Mesothelial cell of epicardium (in vitro differentiated cells): ENCODE data around the gene AIPL1. TPM values are rescaled to one million over a fixed set of nuclear protein-coding genes. Genes with fewer than 3 reads are reported as not detected.

Experiments
- DNase-seq, 2 experiments: peaks; one replicate each; pipeline ENCODE4 v3.0.0; 2021; ENCODE audit warnings: low spot score in 2 of 2; ENCODE audit not compliant: unreplicated experiment in 2 of 2
- H3K27ac Mint-ChIP-seq: 2 replicates; pipeline ENCODE4 v1.8.0; 2021; ENCODE audit warnings: mixed read lengths
- H3K27me3 Mint-ChIP-seq: 2 replicates; pipeline ENCODE4 v1.8.0; 2021; ENCODE audit warnings: low read depth, mixed read lengths
- H3K36me3 Mint-ChIP-seq: 2 replicates; pipeline ENCODE4 v1.8.0; 2021; ENCODE audit warnings: mixed read lengths
- H3K4me1 Mint-ChIP-seq: 2 replicates; pipeline ENCODE4 v1.8.0; 2021; ENCODE audit warnings: mixed read lengths
- H3K4me3 Mint-ChIP-seq: 2 replicates; pipeline ENCODE4 v1.8.0; 2021; ENCODE audit warnings: mild to moderate bottlenecking, moderate library complexity, mixed read lengths
- H3K9me3 Mint-ChIP-seq: 2 replicates; pipeline ENCODE4 v1.8.0; 2021; ENCODE audit warnings: mixed read lengths
- total RNA-seq: library from RNA; stranded (reverse); gene quantifications from 3 replicates; pipeline ENCODE4 v1.2.1, GENCODE V29; 2021
- TF ChIP-seq, protein P1 (sequence below): fragments of 200-600 bp; sonication (generic); IDR thresholded peaks from one replicate; pipeline ENCODE4 v1.5.0; 2021; ENCODE audit warnings: antibody characterized with exemption; ENCODE audit not compliant: unreplicated experiment

Gene AIPL1
- total RNA-seq, 1 donor from 2014 or later: not detected

DNA sequence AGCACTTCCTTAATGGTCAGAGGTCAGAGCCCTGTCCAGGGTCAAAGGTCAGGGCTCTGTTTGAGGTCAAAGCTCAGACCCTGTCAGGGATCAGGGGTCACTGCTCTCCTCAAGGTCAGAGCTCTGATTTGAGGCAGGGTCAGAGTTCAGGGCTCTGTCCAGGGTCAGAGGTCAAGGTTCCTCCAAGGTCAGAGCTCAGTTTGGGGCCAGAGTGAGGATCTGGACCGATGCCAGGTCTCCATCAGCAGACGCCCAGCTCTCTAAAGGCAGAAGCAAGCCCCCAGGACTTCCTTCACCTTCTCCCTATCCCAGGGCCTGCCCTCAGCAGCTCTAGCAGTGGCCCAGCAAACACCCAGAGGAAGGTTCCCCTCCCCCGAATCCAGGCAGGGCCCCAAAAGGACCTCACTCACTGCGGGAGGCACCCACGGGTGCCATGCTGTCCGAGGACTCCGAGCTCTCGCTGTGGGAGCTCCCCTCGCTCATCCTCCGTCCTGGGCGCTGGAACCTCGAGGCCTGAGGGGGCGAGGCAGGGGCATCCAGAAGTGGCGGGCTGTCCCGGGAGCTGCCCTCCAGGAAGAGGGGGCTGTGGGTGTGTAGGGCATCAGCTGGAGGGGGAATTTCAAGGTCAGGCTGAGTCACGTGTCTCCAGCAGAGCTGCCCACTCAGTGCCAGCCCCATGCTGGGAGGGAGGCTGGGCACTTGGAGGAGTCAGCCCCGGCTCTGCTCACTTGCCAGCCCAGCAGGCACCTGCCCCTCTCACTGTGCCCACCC is 36.0 kb upstream of the AIPL1 start:
- DNase-seq: no peak
- peaks cover 4% of the 10 kb centered on the region for H3K4me1 Mint-ChIP-seq
- H3K9me3 Mint-ChIP-seq: peaks cover 8% of the 10 kb centered on the region
- peaks cover 3% of the 10 kb centered on the region for H3K36me3 Mint-ChIP-seq
- TF ChIP-seq, protein P1, sequence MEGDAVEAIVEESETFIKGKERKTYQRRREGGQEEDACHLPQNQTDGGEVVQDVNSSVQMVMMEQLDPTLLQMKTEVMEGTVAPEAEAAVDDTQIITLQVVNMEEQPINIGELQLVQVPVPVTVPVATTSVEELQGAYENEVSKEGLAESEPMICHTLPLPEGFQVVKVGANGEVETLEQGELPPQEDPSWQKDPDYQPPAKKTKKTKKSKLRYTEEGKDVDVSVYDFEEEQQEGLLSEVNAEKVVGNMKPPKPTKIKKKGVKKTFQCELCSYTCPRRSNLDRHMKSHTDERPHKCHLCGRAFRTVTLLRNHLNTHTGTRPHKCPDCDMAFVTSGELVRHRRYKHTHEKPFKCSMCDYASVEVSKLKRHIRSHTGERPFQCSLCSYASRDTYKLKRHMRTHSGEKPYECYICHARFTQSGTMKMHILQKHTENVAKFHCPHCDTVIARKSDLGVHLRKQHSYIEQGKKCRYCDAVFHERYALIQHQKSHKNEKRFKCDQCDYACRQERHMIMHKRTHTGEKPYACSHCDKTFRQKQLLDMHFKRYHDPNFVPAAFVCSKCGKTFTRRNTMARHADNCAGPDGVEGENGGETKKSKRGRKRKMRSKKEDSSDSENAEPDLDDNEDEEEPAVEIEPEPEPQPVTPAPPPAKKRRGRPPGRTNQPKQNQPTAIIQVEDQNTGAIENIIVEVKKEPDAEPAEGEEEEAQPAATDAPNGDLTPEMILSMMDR: no peak
- peaks cover 11% of the 10 kb centered on the region for H3K27me3 Mint-ChIP-seq
- H3K4me3 Mint-ChIP-seq: no peak overlapping the region
- H3K27ac Mint-ChIP-seq: no peak overlapping the region

DNA sequence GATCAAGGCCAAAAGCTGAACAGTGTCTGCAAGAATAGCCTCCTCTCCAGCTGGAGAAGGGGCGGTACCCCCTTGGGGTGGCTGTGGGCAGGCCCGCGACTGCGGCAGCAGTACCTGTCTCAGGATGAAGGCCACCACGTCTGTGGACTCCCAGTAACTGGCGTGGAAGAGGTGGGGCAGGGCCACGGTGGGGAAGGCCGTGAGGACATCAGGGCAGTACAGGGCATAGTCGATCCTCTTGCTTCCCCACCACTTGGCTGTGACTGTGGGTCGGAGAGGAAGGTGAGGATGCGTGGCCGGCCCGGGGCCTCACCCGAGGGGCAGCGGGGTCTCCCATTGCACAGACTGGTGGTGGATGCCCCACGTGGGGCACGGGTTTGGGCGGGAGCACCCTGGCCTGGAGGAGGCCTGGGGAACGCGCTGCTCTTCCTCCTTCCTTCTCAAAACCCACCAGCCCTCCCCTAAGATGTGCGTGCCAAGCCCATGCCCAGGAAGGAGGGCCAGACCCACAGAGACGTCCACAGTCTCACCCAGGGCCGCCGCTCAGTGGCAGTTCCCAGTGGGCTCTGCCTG is 35.3 kb upstream of the AIPL1 start:
- no peak for DNase-seq
- Mint-ChIP-seq H3K27me3 (peaks cover 5% of the 10 kb centered on the region), H3K27ac (no peak overlapping the region), H3K36me3 (peaks cover 3% of the 10 kb centered on the region), H3K4me3 (no peak overlapping the region), H3K9me3 (peaks cover 8% of the 10 kb centered on the region), H3K4me1 (peaks cover 4% of the 10 kb centered on the region)
- TF ChIP-seq, protein P1: no peak

DNA sequence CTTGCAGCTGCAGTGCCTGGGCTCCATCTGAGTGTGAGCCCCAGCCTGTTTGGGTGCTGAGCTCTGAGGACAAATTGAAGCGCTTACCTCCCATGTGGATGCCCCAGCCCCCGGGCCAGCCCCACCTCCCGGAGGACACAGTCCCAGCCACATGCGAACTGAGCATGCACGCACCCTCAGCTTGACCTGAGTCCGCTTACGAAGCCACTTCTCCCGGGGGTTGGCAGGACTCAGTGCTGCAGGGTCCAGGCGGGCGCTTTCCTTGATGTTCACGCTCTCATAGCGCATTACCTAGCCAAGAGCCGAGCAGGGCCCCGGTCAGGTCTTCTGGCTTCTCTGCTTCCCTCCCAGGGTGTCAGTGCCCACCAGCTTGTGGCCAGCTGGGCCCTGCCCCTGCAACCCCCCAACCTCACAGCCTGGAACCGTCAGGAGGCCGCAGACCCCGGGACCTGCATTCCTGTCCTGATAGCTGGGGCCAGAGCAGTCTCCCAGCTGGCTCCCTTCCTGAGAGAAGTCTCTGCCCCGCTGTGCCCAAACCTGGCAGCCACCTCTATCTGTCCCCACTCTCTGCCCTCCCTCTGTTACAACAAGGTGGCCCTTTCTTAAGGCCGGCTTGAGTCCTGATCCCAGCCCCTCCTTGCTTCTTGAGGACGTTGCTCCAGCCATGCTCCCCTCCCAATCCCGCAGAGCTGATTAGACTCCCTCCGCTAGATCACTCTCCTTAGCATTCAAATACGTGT is 33.3 kb upstream of the AIPL1 start:
- H3K4me3 Mint-ChIP-seq: no peak overlapping the region
- no peaks in the 10 kb centered on the region for H3K27me3 Mint-ChIP-seq
- H3K9me3 Mint-ChIP-seq: peaks cover 8% of the 10 kb centered on the region
- no peak for DNase-seq
- no peak overlapping the region for H3K27ac Mint-ChIP-seq
- TF ChIP-seq, protein P1: no peak
- H3K4me1 Mint-ChIP-seq: peaks cover 4% of the 10 kb centered on the region
- H3K36me3 Mint-ChIP-seq: peaks cover 3% of the 10 kb centered on the region

DNA sequence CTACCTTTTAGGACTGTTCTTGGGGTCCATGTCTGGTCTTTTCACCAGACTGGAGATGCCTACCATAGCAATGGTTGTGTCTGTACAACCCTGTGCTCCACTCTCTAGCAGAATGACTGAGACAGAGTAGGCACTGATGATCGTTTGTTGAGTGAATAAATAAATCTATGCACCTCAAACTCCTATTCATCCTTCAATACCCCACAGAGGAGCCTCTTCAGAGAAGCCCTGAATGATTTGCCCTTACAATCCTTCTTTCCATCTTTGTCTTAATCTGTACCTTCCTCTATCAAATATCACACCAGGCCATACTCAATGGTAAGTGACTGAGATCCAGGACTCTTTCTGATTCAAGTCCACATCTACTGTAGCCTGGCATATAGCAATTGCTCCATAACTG is 32.6 kb upstream of the AIPL1 start:
- no peak for DNase-seq
- no peak overlapping the region for H3K27ac Mint-ChIP-seq
- peaks cover 3% of the 10 kb centered on the region for H3K36me3 Mint-ChIP-seq
- no peak overlapping the region for H3K4me3 Mint-ChIP-seq
- no peaks in the 10 kb centered on the region for H3K4me1 Mint-ChIP-seq
- H3K9me3 Mint-ChIP-seq: peaks cover 8% of the 10 kb centered on the region
- H3K27me3 Mint-ChIP-seq: no peaks in the 10 kb centered on the region
- TF ChIP-seq, protein P1: no peak

DNA sequence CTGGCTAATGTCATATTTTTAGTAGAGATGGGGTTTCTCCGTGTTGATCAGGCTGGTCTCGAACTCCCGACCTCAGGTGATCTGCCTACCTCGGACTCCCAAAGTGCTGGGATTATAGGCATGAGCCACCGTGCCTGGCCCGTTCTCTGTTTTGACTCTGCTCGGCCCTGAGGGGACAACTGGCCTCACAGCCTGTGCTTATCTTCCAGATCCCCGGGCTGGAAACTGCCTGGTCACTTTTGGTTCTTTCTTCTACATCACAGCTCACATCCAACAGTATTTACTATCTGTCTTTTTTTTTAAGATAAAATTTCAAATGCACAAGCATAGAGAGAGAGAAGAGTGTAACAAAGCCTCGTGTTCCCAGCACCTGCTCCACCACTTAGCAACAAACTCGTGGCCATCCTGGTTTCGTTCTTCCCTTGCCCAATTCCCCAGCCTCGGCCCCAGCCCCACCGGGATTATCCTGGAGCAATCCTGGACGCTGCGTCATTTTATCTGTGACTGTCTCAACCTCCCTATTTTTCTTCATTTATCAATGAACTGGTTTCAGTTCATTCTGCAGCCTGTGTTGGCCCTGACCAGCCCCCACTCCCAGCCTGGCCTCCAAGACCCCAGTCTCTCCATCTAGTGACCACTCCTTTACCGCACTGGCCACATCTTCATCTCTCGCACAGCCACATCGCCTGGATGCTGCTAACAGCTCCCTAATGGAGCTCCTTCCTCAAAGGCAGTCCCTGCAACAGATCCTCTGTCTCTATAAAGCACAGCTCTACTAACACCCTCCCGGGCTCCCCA is 30.5 kb upstream of the AIPL1 start:
- Mint-ChIP-seq H3K27ac (no peak overlapping the region), H3K4me1 (no peaks in the 10 kb centered on the region), H3K27me3 (no peaks in the 10 kb centered on the region), H3K4me3 (no peak overlapping the region), H3K9me3 (peaks cover 8% of the 10 kb centered on the region), H3K36me3 (peaks cover 3% of the 10 kb centered on the region)
- DNase-seq: no peak
- TF ChIP-seq, protein P1: no peak
